Pulmonary artery endothelial cell (primary cell): ENCODE results near the gene HSPA5. TPM values are rescaled to one million over a fixed set of nuclear protein-coding genes. Genes with fewer than 3 reads are reported as not detected.
"Not testable (repeated sequence)": the region's sequence is repeated elsewhere in the genome, so short reads cannot be mapped to it uniquely, and the experiment has no call there.

Experiments
- DNase-seq: peaks from one replicate; pipeline ENCODE4 v3.0.0-alpha.2; 2011; ENCODE audit warnings: low read depth, low spot score
- total RNA-seq: library from RNA; depleted of rRNA; stranded (reverse); fragments of >200 nt; gene quantifications from 2 replicates; pipeline ENCODE4 v1.2.3, GENCODE V29; 2014

The HSPA5 gene
- total RNA-seq, result 186 and 341 TPM in 2 replicates

DNA sequence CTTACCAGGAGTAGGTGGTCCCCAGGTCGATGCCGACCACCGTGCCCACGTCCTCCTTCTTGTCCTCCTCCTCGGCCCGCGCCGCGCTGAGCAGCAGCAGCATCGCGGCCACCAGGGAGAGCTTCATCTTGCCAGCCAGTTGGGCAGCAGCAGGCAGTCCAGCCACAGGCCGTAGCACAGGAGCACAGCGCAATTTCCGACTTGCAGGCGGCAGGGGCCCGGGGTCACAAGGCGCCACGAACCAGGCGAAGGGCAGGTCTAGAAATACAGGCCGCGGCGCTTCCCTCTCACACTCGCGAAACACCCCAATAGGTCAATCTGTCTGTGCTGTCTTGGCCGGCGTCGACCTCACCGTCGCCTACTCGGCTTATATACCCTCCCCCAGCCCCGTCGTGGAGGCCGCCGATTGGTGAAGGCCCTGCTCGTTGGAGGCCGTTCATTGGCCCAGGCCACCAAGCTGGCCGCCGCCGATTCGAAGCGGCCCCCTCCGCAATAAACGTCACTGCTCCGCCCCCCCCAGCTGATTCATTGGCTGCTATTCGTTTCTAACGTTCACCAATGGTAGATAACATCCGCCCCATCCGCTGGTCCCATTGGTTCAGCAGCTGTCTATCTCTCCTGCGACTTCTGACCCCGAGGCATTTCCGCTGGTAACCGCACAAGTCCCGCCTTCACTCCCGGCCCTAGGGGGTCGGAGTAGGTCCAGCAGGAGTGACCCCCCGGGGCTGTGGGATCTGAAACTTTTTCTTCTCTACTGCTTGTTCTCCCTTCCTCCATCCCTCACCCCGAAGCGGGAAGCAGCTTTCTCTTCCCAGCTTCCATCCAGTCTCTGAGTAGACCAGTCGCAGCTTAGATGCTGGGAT, at the start of gene HSPA5:
HSPA5 (minus strand) TSS at position 344 of the 863 bp plus-strand sequence; CDS start at position 127, 217 bp downstream.
- peak; percentile 99 for DNase-seq

DNA sequence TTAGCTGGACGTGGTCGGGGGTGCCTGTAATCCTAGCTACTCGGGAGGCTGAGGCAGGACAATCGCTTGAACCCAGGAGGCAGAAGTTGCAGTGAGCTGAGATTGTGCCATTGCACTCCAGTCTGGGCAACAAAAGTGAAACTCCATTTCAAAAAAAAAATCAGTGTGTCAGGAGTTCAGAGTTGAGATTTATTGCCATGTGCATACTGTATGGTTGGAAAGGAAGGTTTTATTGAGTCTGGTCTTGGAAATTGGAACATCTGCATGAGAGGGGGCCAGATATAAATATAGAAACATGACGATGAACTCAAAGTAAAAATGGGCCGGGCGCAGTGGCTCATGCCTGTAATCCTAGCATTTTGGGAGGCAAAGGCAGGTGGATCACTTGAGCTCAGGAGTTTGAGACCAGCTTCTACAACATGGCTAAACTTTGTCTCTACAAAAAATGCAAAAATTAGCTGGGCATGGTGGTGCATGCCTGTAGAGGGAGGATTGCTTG, 45.8 kb upstream of the HSPA5 start:
- not testable (repeated sequence) for DNase-seq

DNA sequence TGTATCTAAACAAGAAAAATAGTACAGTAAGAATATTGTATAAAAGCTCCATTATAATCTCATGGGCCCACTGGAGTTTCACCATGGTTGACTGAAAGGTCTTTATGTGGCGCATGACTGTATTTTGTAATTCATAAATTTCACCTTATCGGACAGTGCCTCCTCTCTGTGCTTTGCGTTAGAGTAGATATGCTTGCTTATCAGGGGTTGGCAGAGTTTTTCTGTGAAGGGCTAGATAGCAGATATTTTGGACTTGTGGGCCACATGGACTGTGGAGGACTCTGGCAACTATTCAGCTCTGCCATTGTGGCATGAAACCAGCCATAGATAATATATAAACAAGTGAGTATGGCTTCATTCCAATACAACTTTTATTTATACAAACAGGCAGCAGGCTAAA, 43.7 kb upstream of the HSPA5 start:
- DNase-seq, result no peak

- DNase-seq, result no peak
Measured at GRCh38 chr9:125280945-125281344, 39.8 kb upstream of the HSPA5 start.

DNA sequence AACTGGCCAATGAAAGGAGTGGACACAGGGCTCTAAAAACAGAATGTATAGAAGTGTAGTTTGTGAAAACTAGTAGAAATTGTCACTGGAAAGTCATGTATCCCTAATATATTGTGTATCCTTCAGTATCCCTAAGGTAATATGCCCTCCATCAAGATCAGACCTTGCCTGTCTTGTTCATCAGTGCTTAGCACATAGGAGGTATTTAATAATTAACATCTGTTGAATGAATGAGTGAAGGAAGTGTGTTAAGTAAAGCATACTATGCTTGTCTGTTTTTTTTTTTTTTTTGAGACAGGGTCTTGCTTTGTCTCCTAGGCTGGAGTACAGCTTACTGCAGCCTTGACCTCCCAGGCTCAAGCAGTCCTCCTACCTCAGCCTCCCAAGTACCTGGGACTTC, 36.3 kb upstream of the HSPA5 start:
- no peak for DNase-seq

- DNase-seq, result no peak
Measured at GRCh38 chr9:125276771-125277170, 35.6 kb upstream of the HSPA5 start.

DNA sequence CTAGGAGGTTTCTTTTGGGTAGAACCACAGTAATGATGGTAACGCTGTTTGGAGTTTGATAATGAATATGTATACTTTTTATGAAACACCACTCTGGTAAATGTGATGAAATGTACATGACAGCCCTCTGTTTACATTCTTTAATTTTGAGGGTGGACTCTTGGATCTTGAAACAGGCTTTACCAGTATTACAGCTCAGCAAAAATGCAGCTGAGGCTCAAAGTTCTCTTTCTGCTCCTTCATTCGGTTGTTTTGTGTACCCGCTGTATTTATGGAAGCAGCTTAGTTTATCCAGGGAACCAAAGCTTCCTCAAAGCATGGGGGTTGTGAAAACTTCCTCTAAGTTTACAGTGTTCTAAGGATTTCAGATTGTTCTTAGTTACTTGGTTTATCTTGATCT, 31.6 kb upstream of the HSPA5 start:
- DNase-seq, result no peak

DNA sequence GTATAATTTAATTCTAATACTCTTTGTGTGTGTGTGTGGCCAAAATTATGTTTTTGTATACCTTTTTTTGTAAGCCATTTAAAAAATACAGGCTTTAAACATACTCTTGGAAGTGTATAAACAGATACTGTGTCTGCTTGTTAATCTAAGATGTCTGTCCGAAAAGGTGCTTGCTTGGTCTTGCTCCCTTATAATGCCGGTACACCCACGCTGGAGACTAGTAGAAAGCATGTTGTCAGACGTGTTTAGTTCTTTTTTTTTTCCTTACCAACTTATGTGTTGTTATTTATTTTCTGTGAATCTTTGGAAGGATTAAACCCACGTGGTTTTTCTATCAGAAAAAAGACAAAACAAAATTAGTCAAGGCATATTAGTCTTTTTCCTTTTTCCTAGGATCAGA, 29.9 kb upstream of the HSPA5 start:
- DNase-seq, result no peak

DNA sequence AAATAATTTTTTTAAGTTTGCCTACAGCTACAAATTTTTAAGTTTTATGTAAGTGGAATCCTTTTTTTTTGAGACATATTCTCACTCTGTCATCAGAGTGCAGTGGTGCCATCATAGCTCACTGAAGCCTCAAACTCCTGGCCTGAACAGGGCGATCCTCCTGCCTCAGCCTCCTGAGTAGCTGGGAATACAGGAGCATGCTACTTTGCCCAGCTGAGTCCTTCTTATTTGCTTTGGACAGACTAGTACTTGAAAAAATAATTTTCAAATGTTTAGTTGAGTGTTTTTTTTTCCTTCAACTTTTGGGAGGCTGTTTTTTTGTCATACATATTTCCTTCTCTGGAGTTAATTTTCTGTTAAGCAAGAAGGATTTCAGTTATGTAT, 27.9 kb upstream of the HSPA5 start:
- DNase-seq, result no peak

DNA sequence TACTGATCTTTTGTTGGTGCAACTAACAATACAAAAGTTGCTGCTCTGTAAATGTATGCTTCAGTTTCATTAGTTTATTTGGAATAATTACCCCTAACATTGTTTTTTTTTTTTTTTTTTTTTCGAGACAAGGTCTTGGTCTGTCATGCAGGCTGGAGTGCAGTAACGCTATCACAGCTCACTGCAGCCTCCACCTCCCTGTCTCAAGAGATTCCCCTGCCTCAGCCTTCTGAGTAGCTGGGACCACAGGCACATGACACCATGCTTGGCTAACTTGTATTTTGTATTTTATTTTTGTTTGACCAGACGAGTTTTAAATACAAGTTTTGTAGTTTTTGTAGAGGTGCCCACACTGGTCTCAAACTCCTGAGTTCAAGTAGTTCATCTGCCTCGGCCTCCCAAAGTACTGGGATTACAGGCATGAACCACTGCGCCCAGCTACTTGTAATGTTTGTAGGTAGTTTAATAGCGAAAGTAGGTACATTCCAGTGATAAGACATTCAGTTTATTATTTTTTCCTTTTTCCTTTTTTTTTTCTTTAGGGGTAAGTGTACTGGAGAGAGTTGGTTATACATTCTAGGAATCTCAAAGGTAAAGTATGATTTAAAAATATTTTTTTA, 27.4 kb upstream of the HSPA5 start:
- no peak for DNase-seq

DNA sequence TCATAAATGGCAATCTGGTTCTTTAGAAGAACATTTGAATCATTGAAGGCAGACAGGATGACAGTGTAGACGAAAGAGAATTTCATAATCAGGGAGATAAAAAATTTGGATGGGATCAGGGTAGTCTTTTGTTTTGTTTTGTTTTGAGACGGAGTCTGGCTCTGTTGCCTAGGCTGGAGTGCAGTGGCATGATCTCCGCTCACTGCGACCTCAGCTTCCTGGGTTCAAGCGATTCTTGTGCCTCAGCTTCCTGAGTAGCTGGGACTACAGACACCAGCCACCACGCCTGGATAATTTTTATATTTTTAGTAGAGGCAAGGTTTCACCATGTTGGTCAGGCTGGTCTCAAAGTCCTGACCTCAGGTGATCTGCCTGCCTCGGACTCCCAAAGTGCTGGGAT, 22.9 kb upstream of the HSPA5 start:
- not testable (repeated sequence) for DNase-seq

DNA sequence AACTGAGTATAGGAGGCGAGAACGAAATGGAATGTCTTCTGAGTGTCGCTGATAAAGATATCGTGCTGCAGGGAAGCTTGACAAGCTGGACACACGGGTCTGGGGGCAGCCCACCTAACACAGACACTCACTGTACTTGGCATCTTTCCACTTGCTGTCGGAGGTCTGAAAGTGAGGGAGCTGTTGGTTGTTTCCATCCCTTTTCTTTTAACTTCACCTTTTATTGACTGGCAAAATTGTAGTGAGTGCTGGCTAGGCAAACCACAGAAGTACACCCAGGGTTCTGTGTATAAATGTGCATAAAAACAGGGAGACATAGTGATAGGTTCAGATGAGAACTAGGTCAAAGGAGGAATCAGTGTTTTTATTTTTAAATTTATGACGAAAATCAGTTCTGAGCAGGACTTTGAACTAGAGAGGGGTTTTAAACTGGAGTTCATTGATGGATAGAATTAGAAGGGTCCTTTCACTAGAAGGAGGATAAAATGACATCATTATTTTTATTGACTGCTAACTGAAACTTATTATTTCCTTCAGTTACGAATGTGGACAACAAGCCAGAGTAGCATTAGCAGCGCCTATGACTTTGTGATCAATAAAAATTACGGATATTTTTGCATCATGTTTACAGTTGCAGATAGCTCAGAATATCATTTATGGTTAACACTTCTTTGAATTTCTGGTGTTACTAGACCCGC, 21.3 kb upstream of the HSPA5 start:
- no peak for DNase-seq

DNA sequence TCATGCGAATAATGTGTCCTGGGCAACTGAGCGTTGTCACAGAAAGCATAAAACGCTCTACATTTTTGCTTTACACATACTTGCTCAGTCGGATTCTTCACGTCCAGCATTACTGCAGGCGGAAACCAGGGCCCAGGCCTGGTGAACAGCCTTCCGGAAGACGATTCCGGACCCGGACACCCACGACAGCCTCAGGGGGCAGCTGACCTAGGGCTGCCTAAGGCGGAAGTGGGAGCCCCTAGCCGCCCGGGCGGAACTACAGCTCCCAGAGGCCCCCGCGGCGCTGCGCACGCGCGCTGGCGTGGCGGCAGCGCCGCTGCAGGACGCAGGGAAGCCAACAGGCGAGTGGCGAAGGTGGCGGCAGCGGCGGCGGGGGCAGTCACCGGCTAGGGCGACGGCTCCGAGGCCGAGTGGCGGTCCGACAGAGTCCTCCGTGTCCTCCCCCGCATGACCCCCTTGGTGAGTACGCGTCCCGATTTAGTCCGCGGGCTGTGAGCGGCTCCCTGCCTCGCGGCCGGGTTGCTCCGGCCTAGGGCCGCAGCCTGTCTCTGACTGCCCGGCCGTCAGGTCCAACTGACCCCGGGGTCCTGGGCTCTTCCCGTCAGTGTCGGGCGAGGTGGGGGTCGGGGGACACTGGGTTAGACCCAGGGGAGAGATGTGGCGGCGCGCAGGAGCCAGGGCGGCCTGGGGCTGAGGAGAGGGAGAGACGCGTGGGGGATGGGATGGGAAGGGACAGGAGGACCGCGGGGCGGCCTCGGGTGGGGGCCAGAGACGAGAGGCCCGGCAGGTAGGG, 20.6 kb upstream of the HSPA5 start, which contains the start of gene GAPVD1:
GAPVD1 (plus strand) TSS at position 326 of the 793 bp plus-strand sequence. CDS start 37,096 bp downstream, outside the sequence.
- no peak for DNase-seq

DNA sequence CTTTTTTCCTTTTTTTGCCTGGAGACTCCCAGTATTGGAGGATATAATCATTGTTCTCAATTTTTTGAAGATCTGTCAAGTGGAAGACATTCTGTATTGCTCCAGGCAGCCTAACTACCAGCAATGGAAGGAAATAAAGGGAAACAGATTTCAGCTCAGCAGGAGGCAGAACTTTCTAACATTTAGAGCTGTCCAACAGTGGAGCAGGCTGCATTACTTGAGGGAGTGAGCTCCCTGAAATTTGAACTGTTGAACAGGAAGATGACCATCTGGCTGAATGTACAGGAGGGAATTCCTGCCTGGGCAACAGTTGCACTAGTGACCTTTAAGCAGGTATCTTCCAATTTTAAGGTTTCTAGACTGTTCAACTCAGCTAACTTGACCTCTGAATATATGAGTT, 19.4 kb upstream of the HSPA5 start:
- DNase-seq, result no peak

- no peak for DNase-seq
Measured at GRCh38 chr9:125258832-125259534, 17.8 kb upstream of the HSPA5 start.

DNA sequence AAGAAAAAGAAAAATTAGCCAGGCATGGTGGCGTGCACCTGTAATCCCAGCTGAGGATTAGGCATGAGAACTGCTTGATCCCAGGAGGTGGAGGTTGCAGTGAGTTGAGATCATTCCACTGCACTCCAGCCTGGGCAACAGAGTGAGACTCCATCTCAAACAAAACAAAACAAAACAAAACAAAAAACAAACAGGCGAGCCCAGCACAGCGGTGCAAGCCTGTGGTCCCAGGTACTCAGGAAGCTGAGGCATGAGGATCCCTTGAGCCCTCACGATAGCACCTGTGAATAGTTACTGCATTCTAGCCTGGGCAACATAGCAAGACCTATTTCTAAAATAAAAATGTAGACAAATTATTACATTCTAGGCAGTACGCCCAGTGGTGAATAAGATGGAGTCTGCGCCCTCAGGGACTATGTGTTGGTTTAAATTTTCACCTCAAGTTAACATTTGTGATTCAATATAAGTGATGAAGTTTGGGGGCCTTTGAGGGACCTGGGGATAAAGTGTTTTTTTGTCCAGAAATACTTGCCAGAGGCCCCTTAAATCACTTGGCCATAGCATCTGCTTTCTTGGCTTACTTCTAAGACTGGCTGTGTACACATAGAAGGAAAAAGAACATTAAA, 17.1 kb upstream of the HSPA5 start:
- DNase-seq, result no peak

GRCh38 chr9:125255781-125256391, 14.7 kb upstream of the HSPA5 start:
- no peak for DNase-seq

DNA sequence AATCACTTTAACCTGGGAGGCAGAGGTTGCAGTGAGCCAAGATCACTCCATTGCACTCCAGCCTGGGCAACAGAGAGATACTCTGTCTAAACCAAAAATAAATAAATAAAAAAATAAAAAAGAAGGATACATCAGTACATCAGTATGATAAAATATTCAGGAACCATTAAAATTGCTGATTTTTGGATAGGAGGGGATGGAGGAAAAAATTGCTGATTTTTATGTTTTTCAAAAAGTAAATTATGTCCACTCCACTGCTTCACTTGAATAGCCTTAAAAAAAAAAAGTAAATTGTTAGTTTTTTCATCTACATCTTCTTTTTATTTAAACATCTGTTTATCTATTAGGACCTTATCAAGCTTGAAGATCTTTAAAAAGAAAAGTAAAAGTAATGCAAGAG, 13.1 kb upstream of the HSPA5 start:
- no peak for DNase-seq

DNA sequence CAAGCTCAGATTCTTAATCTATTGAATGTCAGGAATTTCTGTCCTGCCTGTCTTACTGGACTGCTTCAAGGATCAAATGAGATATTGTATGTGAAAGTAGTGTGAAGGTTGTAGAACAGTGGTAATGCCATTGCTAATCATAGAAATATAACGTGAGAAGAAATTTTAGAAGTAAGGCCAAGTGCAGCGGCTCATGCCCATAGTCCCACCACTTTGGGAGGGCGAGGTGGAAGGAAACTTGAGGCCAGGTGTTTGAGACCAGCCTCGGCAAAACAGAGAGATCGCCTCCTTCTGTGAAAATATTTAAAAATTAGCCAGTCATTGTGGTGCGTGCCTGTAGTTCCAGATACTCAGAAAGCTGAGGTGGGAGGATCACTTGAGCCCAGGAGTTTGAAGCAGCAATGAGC, 5.1 kb upstream of the HSPA5 start:
- DNase-seq, result no peak

GRCh38 chr9:125243792-125244260, 2.7 kb upstream of the HSPA5 start:
- no peak for DNase-seq
